ENCODE results near the gene LIFR. TPM values are rescaled to one million over a fixed set of nuclear protein-coding genes. Genes with fewer than 3 reads are reported as not detected.

The LIFR gene
- polyA plus RNA-seq, 4 donors, result 66.0 to 80.8 (median 75.8) TPM

- DNase-seq (ENCODE audit: low read depth in 4 of 4, low spot score in 2 of 4), result no peak
Measured at GRCh38 chr5:38551030-38552017, 5.1 kb downstream of the LIFR start.

DNA sequence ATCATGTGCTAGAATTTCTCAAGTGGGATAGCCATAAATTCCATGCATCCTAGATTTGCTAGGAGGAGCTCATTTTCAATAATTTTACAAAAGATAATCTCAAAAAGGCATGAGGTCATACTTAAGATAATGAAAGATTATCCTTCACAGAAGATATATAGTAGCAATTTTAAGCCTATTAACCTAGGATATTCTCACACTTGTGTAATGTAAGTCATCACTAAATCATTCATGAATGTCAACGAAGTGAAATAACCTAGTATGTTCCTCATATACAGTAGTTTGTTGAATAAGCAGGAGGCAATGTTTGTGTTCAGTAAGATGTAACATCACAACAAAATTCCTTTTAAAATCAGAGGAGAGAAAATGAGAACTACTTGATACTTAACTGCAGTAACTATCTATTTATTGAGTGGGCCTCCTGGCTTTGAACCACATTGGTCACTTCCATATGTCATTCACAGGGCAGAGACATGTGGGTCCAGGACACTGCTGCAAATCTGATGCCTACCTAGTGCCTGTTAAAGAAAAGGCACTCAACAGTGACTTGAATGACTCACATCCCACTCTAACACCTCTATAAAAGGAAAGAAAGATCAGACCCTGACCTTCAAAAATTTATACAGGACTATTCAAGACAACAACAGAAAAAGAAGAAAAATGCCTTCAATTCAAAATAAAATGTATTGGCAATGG, 8.2 kb downstream of the LIFR start:
- DNase-seq (ENCODE audit: low read depth in 4 of 4, low spot score in 2 of 4), result no peak

DNA sequence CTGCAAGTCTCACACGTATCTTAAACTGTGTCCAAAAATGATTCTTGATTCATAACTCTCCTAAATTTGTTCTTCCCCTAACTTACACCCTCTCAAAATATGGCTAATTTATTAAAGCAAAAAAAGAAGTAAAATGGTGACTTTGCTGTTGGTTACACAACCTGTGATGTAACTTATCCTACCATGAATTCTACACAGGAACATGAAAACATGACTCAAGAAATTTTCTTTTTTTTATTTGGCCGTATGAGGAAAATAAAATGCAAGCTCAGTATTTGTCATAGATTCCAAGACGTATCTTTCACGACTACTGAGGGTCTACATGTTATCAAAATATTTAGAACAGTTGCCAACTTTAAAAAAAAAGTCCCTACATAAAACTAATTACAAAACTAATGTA, 9.2 kb downstream of the LIFR start:
- no peak for DNase-seq (ENCODE audit: low read depth in 4 of 4, low spot score in 2 of 4)

DNA sequence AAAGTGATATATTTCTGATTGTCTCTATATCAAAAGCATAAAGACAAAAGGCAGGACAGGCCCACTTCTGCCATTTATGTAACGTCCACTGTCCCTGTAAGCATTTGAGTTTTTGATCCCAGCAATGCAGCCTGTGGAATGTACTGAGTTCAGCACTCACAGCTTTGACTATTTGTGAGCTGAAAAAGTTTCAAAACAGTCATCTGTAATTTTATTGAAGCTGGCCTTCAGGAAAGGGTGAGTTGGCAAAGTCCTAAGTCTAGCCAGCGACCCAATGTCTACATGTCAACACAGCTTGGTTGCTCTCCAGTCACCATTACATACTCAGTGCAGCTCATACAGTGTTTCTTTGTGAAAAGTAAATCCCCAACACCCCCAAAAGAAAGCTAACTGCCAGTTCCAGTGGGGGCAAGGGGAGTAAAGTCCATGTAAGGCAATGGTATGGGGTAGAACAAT, 9.7 kb downstream of the LIFR start:
- DNase-seq (ENCODE audit: low read depth in 4 of 4, low spot score in 2 of 4), result no peak

GRCh38 chr5:38543886-38544285, 12.6 kb downstream of the LIFR start:
- DNase-seq (ENCODE audit: low read depth in 4 of 4, low spot score in 2 of 4), result no peak

DNA sequence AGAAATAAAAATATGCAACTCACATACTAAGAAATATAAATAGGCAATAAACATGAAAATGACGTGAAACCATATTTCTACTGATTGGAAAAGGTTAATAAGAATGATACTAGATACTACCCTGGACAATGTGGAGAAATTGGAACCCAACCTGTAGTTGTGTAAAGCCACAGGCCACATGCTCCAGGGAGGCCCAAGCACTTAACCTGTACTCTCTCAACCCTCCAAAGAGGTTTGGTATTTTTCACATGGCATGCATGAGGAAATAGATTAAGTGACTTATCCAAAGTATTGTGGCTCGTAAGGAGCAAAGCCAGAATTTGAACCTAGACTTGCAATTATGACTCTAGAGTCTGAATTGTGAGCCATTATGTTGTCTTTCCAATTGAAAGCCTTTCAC, 13.4 kb downstream of the LIFR start:
- DNase-seq (ENCODE audit: low read depth in 4 of 4, low spot score in 2 of 4), result no peak

- DNase-seq (ENCODE audit: low read depth in 4 of 4, low spot score in 2 of 4), result no peak
Measured at GRCh38 chr5:38541174-38541725, 15.2 kb downstream of the LIFR start.

- DNase-seq (ENCODE audit: low read depth in 4 of 4, low spot score in 2 of 4), result no peak
Measured at GRCh38 chr5:38540314-38540713, 16.1 kb downstream of the LIFR start.

GRCh38 chr5:38538161-38538560, 18.3 kb downstream of the LIFR start:
- no peak for DNase-seq (ENCODE audit: low read depth in 4 of 4, low spot score in 2 of 4)

- DNase-seq (ENCODE audit: low read depth in 4 of 4, low spot score in 2 of 4), result no peak
Measured at GRCh38 chr5:38537505-38537904, 18.9 kb downstream of the LIFR start.

- no peak for DNase-seq (ENCODE audit: low read depth in 4 of 4, low spot score in 2 of 4)
Measured at GRCh38 chr5:38536968-38537367, 19.5 kb downstream of the LIFR start.

- DNase-seq (ENCODE audit: low read depth in 4 of 4, low spot score in 2 of 4), result no peak
Measured at GRCh38 chr5:38535845-38536244, 20.6 kb downstream of the LIFR start.

- no peak for DNase-seq (ENCODE audit: low read depth in 4 of 4, low spot score in 2 of 4)
Measured at GRCh38 chr5:38535248-38535750, 21.1 kb downstream of the LIFR start.

GRCh38 chr5:38534156-38534453, 22.3 kb downstream of the LIFR start:
- no peak for DNase-seq (ENCODE audit: low read depth in 4 of 4, low spot score in 2 of 4)

GRCh38 chr5:38533286-38534155, 22.9 kb downstream of the LIFR start:
- no peak for DNase-seq (ENCODE audit: low read depth in 4 of 4, low spot score in 2 of 4)

DNA sequence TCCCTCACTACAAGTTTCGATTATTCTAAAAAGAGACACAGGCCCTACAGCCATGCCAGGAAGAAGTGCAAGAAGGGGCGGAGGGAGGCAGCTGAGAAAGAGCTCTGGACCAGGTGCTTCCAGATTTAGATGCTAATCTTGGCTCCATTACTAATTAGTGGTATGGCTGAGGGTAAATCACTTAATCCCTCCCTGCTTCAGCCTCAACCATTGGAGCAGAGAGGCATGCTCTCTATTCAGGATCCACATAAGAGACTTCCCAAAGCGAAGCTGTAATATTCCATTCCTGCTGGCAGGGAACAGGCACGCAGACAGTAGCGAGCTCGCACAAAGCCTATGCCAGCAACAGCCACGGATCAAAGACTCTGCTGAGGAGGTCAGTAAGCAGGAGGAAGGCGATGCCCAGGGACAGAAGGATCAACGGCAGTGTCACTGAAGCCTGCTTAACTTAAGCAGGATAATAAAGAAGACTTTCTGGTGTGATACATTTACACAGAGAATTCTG, 24.2 kb downstream of the LIFR start:
- DNase-seq (ENCODE audit: low read depth in 4 of 4, low spot score in 2 of 4), result no peak

DNA sequence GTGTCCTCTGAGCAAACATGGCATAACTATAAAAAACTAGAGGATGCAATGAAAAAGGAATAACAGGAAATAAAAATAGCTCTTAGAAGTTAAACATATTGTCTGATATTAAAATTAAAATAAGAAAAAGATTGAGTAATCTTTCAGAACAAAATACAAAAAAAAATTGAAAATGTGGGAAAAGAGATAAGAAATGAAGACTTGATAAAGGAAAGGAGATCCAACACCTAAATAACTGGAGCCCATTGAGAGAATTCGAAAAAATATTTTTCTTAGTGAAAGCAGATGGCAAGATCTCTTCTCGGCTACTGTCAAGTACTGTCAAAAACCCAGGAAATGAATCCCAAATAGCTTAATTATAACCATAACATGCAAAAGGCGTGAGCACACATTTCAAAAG, 24.9 kb downstream of the LIFR start:
- DNase-seq (ENCODE audit: low read depth in 4 of 4, low spot score in 2 of 4), result no peak

- no peak for DNase-seq (ENCODE audit: low read depth in 4 of 4, low spot score in 2 of 4)
Measured at GRCh38 chr5:38529955-38530646, 26.3 kb downstream of the LIFR start.

- no peak for DNase-seq (ENCODE audit: low read depth in 4 of 4, low spot score in 2 of 4)
Measured at GRCh38 chr5:38528162-38528703, 28.2 kb downstream of the LIFR start.
